ENCODE measurements around the gene HOGA1. TPM values are rescaled to one million over a fixed set of nuclear protein-coding genes. Genes with fewer than 3 reads are reported as not detected.
"Not testable (repeated sequence)": the region's sequence is repeated elsewhere in the genome, so short reads cannot be mapped to it uniquely, and the experiment has no call there.

Gene HOGA1
- polyA plus RNA-seq, 3 donors = 1.2 to 6.6 (median 4.6) TPM

GRCh38 chr10:97573672-97574071, 10.5 kb upstream of the HOGA1 start:
- WGBS, 3 donors = 56 to 78% (median 67%) methylated on average over 2 of the region's 2 CpGs
- H3K27ac ChIP-seq (ENCODE audit: low read depth, low read length) = no peak overlapping the region

- H3K27ac ChIP-seq (ENCODE audit: low read depth, low read length) = no peak overlapping the region
- WGBS, 3 donors = 40 to 66% (median 63%) methylated on average over 4 of the region's 4 CpGs
Measured at GRCh38 chr10:97574374-97575126, 9.6 kb upstream of the HOGA1 start.

- WGBS, 3 donors = 86 to 90% (median 90%) methylated on average over 6 of the region's 6 CpGs
- no peak overlapping the region for H3K27ac ChIP-seq (ENCODE audit: low read depth, low read length)
Measured at GRCh38 chr10:97575127-97575668, 9.0 kb upstream of the HOGA1 start.

GRCh38 chr10:97576487-97576886, 7.7 kb upstream of the HOGA1 start:
- 62 to 74% (median 63%) methylated on average over 5 of the region's 5 CpGs for WGBS, 3 donors
- H3K27ac ChIP-seq (ENCODE audit: low read depth, low read length) = not testable (repeated sequence)

GRCh38 chr10:97577701-97578100, 6.5 kb upstream of the HOGA1 start:
- WGBS, 3 donors = 79 to 82% (median 80%) methylated on average over 9 of the region's 9 CpGs
- no peak overlapping the region for H3K27ac ChIP-seq (ENCODE audit: low read depth, low read length)

GRCh38 chr10:97578171-97578844, 5.9 kb upstream of the HOGA1 start:
- H3K27ac ChIP-seq (ENCODE audit: low read depth, low read length) = no peak overlapping the region
- 68 to 78% (median 70%) methylated on average over 39 to 40 of the region's 40 CpGs for WGBS, 3 donors

- H3K27ac ChIP-seq (ENCODE audit: low read depth, low read length) = no peak overlapping the region
- 75 to 87% (median 78%) methylated on average over 9 of the region's 9 CpGs for WGBS, 3 donors
Measured at GRCh38 chr10:97580421-97581367, 3.5 kb upstream of the HOGA1 start.

- WGBS, 3 donors = 92 to 96% (median 96%) methylated on average over 8 of the region's 8 CpGs
- no peak overlapping the region for H3K27ac ChIP-seq (ENCODE audit: low read depth, low read length)
Measured at GRCh38 chr10:97582169-97582568, 2.0 kb upstream of the HOGA1 start.

GRCh38 chr10:97583476-97583875, 713 bp upstream of the HOGA1 start:
- 89 to 94% (median 93%) methylated on average over 13 of the region's 13 CpGs for WGBS, 3 donors
- H3K27ac ChIP-seq (ENCODE audit: low read depth, low read length) = no peak overlapping the region

GRCh38 chr10:97584798-97585438, 729 bp downstream of the HOGA1 start:
- WGBS, 3 donors = 65 to 93% (median 92%) methylated on average over 5 of the region's 5 CpGs
- no peak overlapping the region for H3K27ac ChIP-seq (ENCODE audit: low read depth, low read length)

- H3K27ac ChIP-seq (ENCODE audit: low read depth, low read length) = no peak overlapping the region
- 85 to 90% (median 86%) methylated on average over 5 of the region's 5 CpGs for WGBS, 3 donors
Measured at GRCh38 chr10:97585439-97585811, 1.2 kb downstream of the HOGA1 start.

- H3K27ac ChIP-seq (ENCODE audit: low read depth, low read length) = no peak overlapping the region
- WGBS, 3 donors = 88 to 95% (median 89%) methylated on average over 2 of the region's 2 CpGs
Measured at GRCh38 chr10:97587183-97587582, 3.0 kb downstream of the HOGA1 start.

GRCh38 chr10:97589479-97589878, 5.3 kb downstream of the HOGA1 start, which contains the start of gene C10orf62:
TSS of gene C10orf62 (plus strand) at chr10:97589721. CDS start at chr10:97589898, 177 bp downstream.
- H3K27ac ChIP-seq (ENCODE audit: low read depth, low read length) = no peak within 1 kb of the TSS
- WGBS, 3 donors = 69 to 85% (median 84%) methylated on average over 3 of the region's 3 CpGs

- 80 to 92% (median 91%) methylated on average over 15 of the region's 15 CpGs for WGBS, 3 donors
- no peak overlapping the region for H3K27ac ChIP-seq (ENCODE audit: low read depth, low read length)
Measured at GRCh38 chr10:97590082-97590747, 6.0 kb downstream of the HOGA1 start.

- H3K27ac ChIP-seq (ENCODE audit: low read depth, low read length) = no peak overlapping the region
- 69 to 76% (median 74%) methylated on average over 5 of the region's 5 CpGs for WGBS, 3 donors
Measured at GRCh38 chr10:97590748-97591495, 6.7 kb downstream of the HOGA1 start.

- H3K27ac ChIP-seq (ENCODE audit: low read depth, low read length) = no peak overlapping the region
- WGBS, 3 donors = 53 to 69% (median 61%) methylated on average over 4 of the region's 4 CpGs
Measured at GRCh38 chr10:97593421-97593820, 9.2 kb downstream of the HOGA1 start.

All from adipose tissue (tissue), 3 donors.